HCT116 (cell line): ENCODE results near the gene C11orf91. TPM values are rescaled to one million over a fixed set of nuclear protein-coding genes. Genes with fewer than 3 reads are reported as not detected.
A peak's percentile ranks its signal among the peaks of the same experiment; 100 is the strongest.

Experiments used
- ATAC-seq: fragments of 200-7000 bp; cut with Tn5 transposase; 2 replicates; pipeline ENCODE4 v1.9.1; 2020; ENCODE audit warnings: mild to moderate bottlenecking, moderate library complexity
- BruUV-seq: library from RNA; stranded (reverse); fragments of 400-500 nt; replicated peaks from 2 replicates; lab custom pipeline; 2021; lab: Mats Ljungman, UMichigan
- CTCF ChIA-PET: fragments of 300-600 bp; sonication (Branson Sonifier 250); formaldehyde crosslinking; loops from one replicate; lab custom pipeline; 2021; ENCODE audit warnings: antibody characterized with exemption; lab: Charles Lee
- POLR2A ChIA-PET: fragments of 300-600, 350-600 bp; sonication (Branson Sonifier 250); formaldehyde crosslinking; loops from one replicate; lab custom pipeline; 2021; ENCODE audit warnings: antibody characterized with exemption; lab: Charles Lee
- RAD21 ChIA-PET, 2 experiments: fragments of 300-600 bp; sonication (Branson Sonifier 250); formaldehyde crosslinking; loops; one replicate each; lab custom pipeline; 2023; ENCODE audit warnings: low total read pairs in 2 of 2; ENCODE audit not compliant: uncharacterized antibody in 2 of 2, unreplicated experiment in 2 of 2, low non-redundant PET in 1 of 2; lab: Charles Lee
- DNase-seq: peaks from one replicate; pipeline ENCODE4 v3.0.0-alpha.2; 2010; ENCODE audit warnings: low read depth, low spot score
- H2AFZ ChIP-seq: fragments of 200-600 bp; shearing (Covaris generic), sonication (generic); 2 replicates; pipeline ENCODE4 v1.6.1; 2017; ENCODE audit warnings: low read depth, mixed run types, mixed read lengths, antibody characterized with exemption, low read length; ENCODE audit not compliant: poor library complexity, severe bottlenecking
- H3K27ac ChIP-seq: 2 replicates; pipeline ENCODE4 v1.5.1; 2012; ENCODE audit warnings: low read depth, low read length
- H3K27me3 ChIP-seq: fragments of 200-600 bp; sonication (generic); 2 replicates; pipeline ENCODE4 v1.6.1; 2016; ENCODE audit warnings: mixed run types, low read length, mixed read lengths; ENCODE audit not compliant: insufficient read depth
- H3K36me3 ChIP-seq, 2 experiments: fragments of 200-500 bp in 1 of 2; fragments of 200-600 bp in 1 of 2; sonication (Bioruptor generic) in 1 of 2; sonication (generic) in 1 of 2; 2 replicates each; pipeline versions ENCODE4 v1.5.1 to v1.6.1; 2014 to 2016; ENCODE audit warnings: low read length in 2 of 2, inconsistent platforms in 1 of 2, mixed read lengths in 1 of 2, mixed run types in 1 of 2; ENCODE audit not compliant: insufficient read depth in 2 of 2, control insufficient read depth in 1 of 2
- H3K4me1 ChIP-seq, 2 experiments: fragments of 200-600 bp in 1 of 2; sonication (generic) in 1 of 2; 2 replicates each; pipeline versions ENCODE4 v1.5.1 to v1.6.1; 2012 to 2017; ENCODE audit warnings: low read length in 2 of 2, inconsistent platforms in 1 of 2, mild to moderate bottlenecking in 1 of 2, mixed read lengths in 1 of 2, mixed run types in 1 of 2, moderate library complexity in 1 of 2; ENCODE audit not compliant: insufficient read depth in 2 of 2, control insufficient read depth in 1 of 2
- H3K4me2 ChIP-seq: fragments of 200-600 bp; sonication (generic); 2 replicates; pipeline ENCODE4 v1.6.1; 2017; ENCODE audit warnings: mixed run types, low read length, mixed read lengths
- H3K4me3 ChIP-seq, 2 experiments: fragments of 200-600 bp in 1 of 2; sonication (generic) in 1 of 2; replicated peaks in 1 of 2; 2 replicates each; pipeline ENCODE4 v1.5.1; 2011 to 2016; ENCODE audit warnings: low read length in 2 of 2, control low read depth in 1 of 2, low read depth in 1 of 2, mild to moderate bottlenecking in 1 of 2, mixed read lengths in 1 of 2, mixed run types in 1 of 2
- H3K79me2 ChIP-seq: fragments of 200-600 bp; sonication (generic); 2 replicates; pipeline ENCODE4 v1.6.1; 2017; ENCODE audit warnings: mild to moderate bottlenecking, mixed run types, low read length, moderate library complexity, mixed read lengths; ENCODE audit not compliant: insufficient read depth
- H3K9ac ChIP-seq: fragments of 200-600 bp; sonication (generic); 2 replicates; pipeline ENCODE4 v1.6.1; 2016; ENCODE audit warnings: low read length, mixed read lengths
- H3K9me2 ChIP-seq: fragments of 200-600 bp; sonication (generic), shearing (Covaris generic); 2 replicates; pipeline ENCODE4 v1.6.1; 2017; ENCODE audit warnings: mixed run types, mild to moderate bottlenecking, moderate library complexity; ENCODE audit not compliant: insufficient read depth
- H3K9me3 ChIP-seq, 2 experiments: fragments of 200-500 bp in 1 of 2; fragments of 200-600 bp in 1 of 2; sonication (Bioruptor generic) in 1 of 2; sonication (generic) in 1 of 2; 2 replicates each; pipeline ENCODE4 v1.6.1; 2014 to 2017; ENCODE audit warnings: low read length in 2 of 2, mixed read lengths in 2 of 2, inconsistent platforms in 1 of 2, low read depth in 1 of 2, mild to moderate bottlenecking in 1 of 2, mixed run types in 1 of 2, moderate library complexity in 1 of 2; ENCODE audit not compliant: control insufficient read depth in 1 of 2, insufficient read depth in 1 of 2
- H4K20me1 ChIP-seq: fragments of 200-600 bp; sonication (generic), shearing (Covaris generic); 2 replicates; pipeline ENCODE4 v1.6.1; 2017; ENCODE audit warnings: mixed run types, mild to moderate bottlenecking, moderate library complexity; ENCODE audit not compliant: insufficient read depth
- ATF3 ChIP-seq: IDR thresholded peaks from 2 replicates; pipeline ENCODE4 v1.6.1; 2012
- CEBPB ChIP-seq: IDR thresholded peaks from 2 replicates; pipeline ENCODE4 v1.6.1; 2012; ENCODE audit warnings: low read depth
- CTCF ChIP-seq, 3 experiments: fragments of 200-600 bp in 1 of 3; sonication (generic) in 1 of 3; IDR thresholded peaks in 2 of 3; conservative IDR thresholded peaks in 1 of 3; 2 replicates each; pipeline ENCODE4 v1.5.1; 2012 to 2017; ENCODE audit warnings: low read depth in 2 of 3, low read length in 2 of 3, antibody characterized with exemption in 1 of 3, borderline replicate concordance in 1 of 3, control low read depth in 1 of 3, mild to moderate bottlenecking in 1 of 3, mixed read lengths in 1 of 3, mixed run types in 1 of 3, moderate library complexity in 1 of 3; ENCODE audit not compliant: insufficient read depth in 1 of 3
- ELF1 ChIP-seq: IDR thresholded peaks from 2 replicates; pipeline ENCODE4 v1.6.1; 2012; ENCODE audit warnings: low read depth, borderline replicate concordance
- RAD21 ChIP-seq: IDR thresholded peaks from 2 replicates; pipeline ENCODE4 v1.6.1; 2012; ENCODE audit warnings: low read depth, mild to moderate bottlenecking
- SP1 ChIP-seq: IDR thresholded peaks from 2 replicates; pipeline ENCODE4 v1.6.1; 2012; ENCODE audit warnings: low read depth
- YY1 ChIP-seq: IDR thresholded peaks from 2 replicates; pipeline ENCODE4 v1.6.1; 2011; ENCODE audit warnings: low read length, low read depth, moderate library complexity, mild to moderate bottlenecking; ENCODE audit not compliant: insufficient replicate concordance; ENCODE audit errors: extremely low read depth
- ZBTB33 ChIP-seq: IDR thresholded peaks from 2 replicates; pipeline ENCODE4 v1.6.1; 2011; ENCODE audit warnings: mild to moderate bottlenecking, low read length, moderate library complexity; ENCODE audit not compliant: insufficient replicate concordance; ENCODE audit errors: extremely low read depth
- intact Hi-C: fragments of 100-400 bp; cut with micrococcal nuclease; formaldehyde crosslinking; loops from 2 replicates; pipeline ENCODE4 v1.10.0; 2022
- total RNA-seq: library from RNA; stranded (reverse); gene quantifications from one replicate; pipeline ENCODE4 v1.2.1, GENCODE V29; 2021; ENCODE audit not compliant: unreplicated experiment

Gene C11orf91
- total RNA-seq, 1 experiment from 2014 or later = 0.54 TPM

- RAD21 ChIA-PET = interaction anchor here (0.9 to 1.3 kb wide), 7 partner anchors 25 to 380 kb away, joined by 3 to 12 read pairs (median 4); no protein-coding TSS in a partner anchor
- H3K9me2 ChIP-seq = no peaks in the 10 kb centered on the region
Observed at GRCh38 chr11:33742249-33742851, 41.7 kb upstream of the C11orf91 start.

More at GRCh38 chr11:33742249-33742851, 41.7 kb upstream of the C11orf91 start:
- ATAC-seq (peak; percentile 63), DNase-seq (no peak)
- no peaks in the 10 kb centered on the region for H3K9me3 ChIP-seq
- H3K27me3 ChIP-seq = no peaks in the 10 kb centered on the region
- no TSS peak for BruUV-seq
- CTCF ChIA-PET = interaction anchor here (0.6 to 1.8 kb wide), 47 partner anchors 8 to 1419 kb away, joined by 3 to 67 read pairs (median 4); partner anchors contain the start of gene C11orf91
- H3K4me2 ChIP-seq = no peak overlapping the region
- H2AFZ ChIP-seq = no peak overlapping the region
- no peak overlapping the region for H3K27ac ChIP-seq
- intact Hi-C loops = loop anchor here (1.0 to 5.0 kb wide), 2 partner anchors 200 to 380 kb away; no protein-coding TSS in a partner anchor
- H3K4me1 ChIP-seq = peaks cover 0 to 4% of the 10 kb centered on the region in 2 experiments; a peak in 2 of 4 replicates
- H3K36me3 ChIP-seq = peaks cover 5 to 8% of the 10 kb centered on the region in 2 experiments; a peak in 2 of 4 replicates
- no peak for TF ChIP-seq SP1
- no peak for TF ChIP-seq CEBPB
- TF ChIP-seq ZBTB33 = no peak
- no peak for TF ChIP-seq ATF3
- TF ChIP-seq YY1 = no peak
- TF ChIP-seq RAD21 = peak; percentile 70; the same call in 1 of the 2 replicates
- TF ChIP-seq ELF1 = no peak
- TF ChIP-seq CTCF (IDR thresholded peaks at IDR 0.05 in 2 of 3, conservative IDR thresholded peaks at IDR 0.05 in 1 of 3; ENCODE audit: borderline replicate concordance in 1 of 3, insufficient read depth in 1 of 3, low read depth in 2 of 3, low read length in 2 of 3) = peak; percentile 26 to 56 (median 42); a peak in 3 of 6 replicates
- no peak overlapping the region for H3K4me3 ChIP-seq
- H4K20me1 ChIP-seq = no peaks in the 10 kb centered on the region
- no peak overlapping the region for H3K9ac ChIP-seq
- POLR2A ChIA-PET = interaction anchor here (1.0 to 1.6 kb wide), 4 partner anchors 26 to 52 kb away, joined by 3 to 11 read pairs (median 6); partner anchors contain the start of gene C11orf91
- H3K79me2 ChIP-seq = no peaks in the 10 kb centered on the region
